ENCODE results near the gene SAMD1.

DNA sequence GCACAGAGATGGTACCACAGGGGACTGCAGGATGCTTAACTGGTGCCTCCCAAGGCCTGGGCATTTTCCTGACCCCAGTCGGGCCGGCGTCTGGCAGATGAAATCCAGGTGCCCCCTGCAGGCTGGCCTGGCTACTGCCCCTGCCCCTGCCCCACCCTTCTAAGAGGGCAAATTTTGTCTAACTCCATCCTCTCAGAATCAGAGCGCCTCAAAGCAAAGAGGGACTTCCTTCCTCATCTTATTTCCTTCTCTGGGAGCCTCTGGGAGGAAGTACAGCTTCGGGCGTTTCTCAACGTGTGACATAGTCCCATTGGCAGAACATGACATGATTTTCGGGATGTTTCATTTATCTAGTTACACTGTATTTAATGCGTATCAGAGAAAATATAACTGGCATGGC, 24.3 kb upstream of the SAMD1 start:
- TF ChIP-seq EZH2 (IDR thresholded peaks at IDR 0.05; ENCODE audit: borderline replicate concordance, low read depth, low read length, poor library complexity, severe bottlenecking): no peak
- TF ChIP-seq, protein P1, sequence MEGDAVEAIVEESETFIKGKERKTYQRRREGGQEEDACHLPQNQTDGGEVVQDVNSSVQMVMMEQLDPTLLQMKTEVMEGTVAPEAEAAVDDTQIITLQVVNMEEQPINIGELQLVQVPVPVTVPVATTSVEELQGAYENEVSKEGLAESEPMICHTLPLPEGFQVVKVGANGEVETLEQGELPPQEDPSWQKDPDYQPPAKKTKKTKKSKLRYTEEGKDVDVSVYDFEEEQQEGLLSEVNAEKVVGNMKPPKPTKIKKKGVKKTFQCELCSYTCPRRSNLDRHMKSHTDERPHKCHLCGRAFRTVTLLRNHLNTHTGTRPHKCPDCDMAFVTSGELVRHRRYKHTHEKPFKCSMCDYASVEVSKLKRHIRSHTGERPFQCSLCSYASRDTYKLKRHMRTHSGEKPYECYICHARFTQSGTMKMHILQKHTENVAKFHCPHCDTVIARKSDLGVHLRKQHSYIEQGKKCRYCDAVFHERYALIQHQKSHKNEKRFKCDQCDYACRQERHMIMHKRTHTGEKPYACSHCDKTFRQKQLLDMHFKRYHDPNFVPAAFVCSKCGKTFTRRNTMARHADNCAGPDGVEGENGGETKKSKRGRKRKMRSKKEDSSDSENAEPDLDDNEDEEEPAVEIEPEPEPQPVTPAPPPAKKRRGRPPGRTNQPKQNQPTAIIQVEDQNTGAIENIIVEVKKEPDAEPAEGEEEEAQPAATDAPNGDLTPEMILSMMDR (conservative IDR thresholded peaks at IDR 0.05; ENCODE audit: low read depth, low read length): peak; percentile 46
